LNCaP clone FGC (cell line): ENCODE data around the gene SLC22A4.

Source experiments
- DNase-seq: peaks from one replicate; pipeline ENCODE4 v3.0.0-alpha.2; 2011; ENCODE audit warnings: low read depth
- H3K4me3 ChIP-seq: 2 replicates; pipeline ENCODE4 v1.5.1; 2011; ENCODE audit warnings: mild to moderate bottlenecking, low read depth, low read length, control low read depth
- CTCF ChIP-seq: IDR thresholded peaks from 2 replicates; pipeline ENCODE4 v1.5.1; 2012; ENCODE audit warnings: mild to moderate bottlenecking; ENCODE audit not compliant: control insufficient read depth, insufficient read depth; ENCODE audit errors: extremely low read depth

Gene SLC22A4

GRCh38 chr5:132315529-132316067, 21.4 kb downstream of the SLC22A4 start:
- no peak for TF ChIP-seq CTCF
- no peak overlapping the region for H3K4me3 ChIP-seq
- DNase-seq: no peak

GRCh38 chr5:132319975-132320374, 25.8 kb downstream of the SLC22A4 start:
- DNase-seq: no peak
- H3K4me3 ChIP-seq: no peak overlapping the region

GRCh38 chr5:132321109-132321721, 27.0 kb downstream of the SLC22A4 start:
- H3K4me3 ChIP-seq: no peak overlapping the region
- no peak for DNase-seq
- no peak for TF ChIP-seq CTCF

More at GRCh38 chr5:132319975-132320374, 25.8 kb downstream of the SLC22A4 start:
- no peak for TF ChIP-seq CTCF

GRCh38 chr5:132322266-132322665, 28.1 kb downstream of the SLC22A4 start:
- TF ChIP-seq CTCF: no peak
- no peak overlapping the region for H3K4me3 ChIP-seq
- no peak for DNase-seq

- H3K4me3 ChIP-seq: no peak overlapping the region
- TF ChIP-seq CTCF: no peak
- DNase-seq: no peak
Measured at GRCh38 chr5:132323202-132323601, 29.0 kb downstream of the SLC22A4 start.

- TF ChIP-seq CTCF: no peak
- H3K4me3 ChIP-seq: no peak overlapping the region
- DNase-seq: no peak
Measured at GRCh38 chr5:132325691-132326090, 31.5 kb downstream of the SLC22A4 start.
